Keratinocyte (primary cell): ENCODE data around the gene CDH13. TPM values are rescaled to one million over a fixed set of nuclear protein-coding genes. Genes with fewer than 3 reads are reported as not detected.

Experiments
- DNase-seq: peaks from one replicate; pipeline ENCODE4 v3.0.0-alpha.2; 2011; ENCODE audit warnings: low read depth, missing footprints, low spot score
- FAIRE-seq: peaks from 2 replicates; lab custom pipeline; 2011; peaks lifted over from hg19 to GRCh38; lab: Jason Lieb, UNC
- H2AFZ ChIP-seq: 2 replicates; pipeline ENCODE4 v1.6.0; 2012; ENCODE audit warnings: low read length, control low read depth, inconsistent platforms; ENCODE audit not compliant: control insufficient read depth
- H3K27ac ChIP-seq: 2 replicates; pipeline ENCODE4 v1.5.1; 2011; ENCODE audit warnings: low read length; ENCODE audit not compliant: control insufficient read depth, insufficient read depth
- H3K27me3 ChIP-seq: 3 replicates; pipeline ENCODE4 v1.6.0; 2011; ENCODE audit warnings: low read length; ENCODE audit not compliant: control insufficient read depth, insufficient read depth; ENCODE audit errors: extremely low read depth
- H3K36me3 ChIP-seq, 2 experiments: 2 replicates in 1 of 2; 3 replicates in 1 of 2; pipeline ENCODE4 v1.5.1; 2011; ENCODE audit warnings: low read length in 2 of 2, mild to moderate bottlenecking in 1 of 2; ENCODE audit not compliant: control insufficient read depth in 2 of 2, insufficient read depth in 2 of 2; ENCODE audit errors: extremely low read depth in 1 of 2
- H3K4me1 ChIP-seq: 3 replicates; pipeline ENCODE4 v1.5.1; 2011; ENCODE audit warnings: low read length; ENCODE audit not compliant: control insufficient read depth, insufficient read depth; ENCODE audit errors: extremely low read depth
- H3K4me2 ChIP-seq: 3 replicates; pipeline ENCODE4 v1.6.0; 2011; ENCODE audit warnings: low read depth, low read length; ENCODE audit not compliant: control insufficient read depth, insufficient read depth; ENCODE audit errors: extremely low read depth
- H3K4me3 ChIP-seq, 3 experiments: fragments of 200-600 bp in 1 of 3; sonication (generic) in 1 of 3; 2 replicates in 2 of 3; 3 replicates in 1 of 3; pipeline ENCODE4 v1.5.1; 2011 to 2016; ENCODE audit warnings: low read length in 3 of 3, mild to moderate bottlenecking in 3 of 3, control low read depth in 2 of 3, inconsistent platforms in 1 of 3, low read depth in 1 of 3, mixed read lengths in 1 of 3, mixed run types in 1 of 3, moderate library complexity in 1 of 3; ENCODE audit not compliant: control insufficient read depth in 2 of 3, insufficient read depth in 2 of 3; ENCODE audit errors: extremely low read depth in 1 of 3
- H3K79me2 ChIP-seq: 2 replicates; pipeline ENCODE4 v1.6.0; 2012; ENCODE audit warnings: low read length; ENCODE audit not compliant: control insufficient read depth, insufficient read depth
- H3K9ac ChIP-seq: 3 replicates; pipeline ENCODE4 v1.6.0; 2011; ENCODE audit warnings: low read length; ENCODE audit not compliant: control insufficient read depth, insufficient read depth; ENCODE audit errors: extremely low read depth
- H3K9me1 ChIP-seq: 3 replicates; pipeline ENCODE4 v1.6.0; 2011; ENCODE audit warnings: low read length; ENCODE audit not compliant: control insufficient read depth, insufficient read depth; ENCODE audit errors: extremely low read depth
- H3K9me3 ChIP-seq: 2 replicates; pipeline ENCODE4 v1.5.1; 2012; ENCODE audit warnings: low read depth, low read length; ENCODE audit not compliant: control insufficient read depth
- H4K20me1 ChIP-seq: 3 replicates; pipeline ENCODE4 v1.6.0; 2011; ENCODE audit warnings: low read length; ENCODE audit not compliant: control insufficient read depth, insufficient read depth; ENCODE audit errors: extremely low read depth
- EZH2 ChIP-seq: IDR thresholded peaks from one replicate; pipeline ENCODE4 v1.6.1; 2012; ENCODE audit warnings: inconsistent platforms, mild to moderate bottlenecking, low read length, moderate library complexity
- dilution Hi-C: fragments of 300-500 bp; cut with MboI; formaldehyde crosslinking; loops from one replicate; pipeline ENCODE4 v1.7.0; 2020; ENCODE audit warnings: low sequenced_read_pairs; ENCODE audit not compliant: extremely low pct_ligation_motif_present
- polyA plus RNA-seq, 5 experiments: library from polyadenylated mRNA; depleted of rRNA in 3 of 5; stranded (reverse) in 3 of 5; stranded (forward) in 1 of 5; unstranded in 1 of 5; fragments of >200 nt; gene quantifications; 1 replicate in 1 of 5; 2 replicates in 3 of 5; 3 replicates in 1 of 5; pipeline versions ENCODE4 v1.2.1 to v1.2.3, GENCODE V29; 2011 to 2012; ENCODE audit warnings: missing spikeins in 2 of 5, low read depth in 1 of 5, low replicate concordance in 1 of 5
- TF ChIP-seq, protein P1 (sequence below), 3 experiments: IDR thresholded peaks in 1 of 3; conservative IDR thresholded peaks in 1 of 3; optimal IDR thresholded peaks in 1 of 3; 2 replicates in 2 of 3; 3 replicates in 1 of 3; pipeline versions ENCODE3 to v1.5.1; 2011; ENCODE audit warnings: low read length in 3 of 3, mild to moderate bottlenecking in 3 of 3, moderate library complexity in 2 of 3, control low read depth in 1 of 3, inconsistent platforms in 1 of 3; ENCODE audit not compliant: insufficient read depth in 2 of 3; ENCODE audit errors: extremely low read depth in 1 of 3

The CDH13 gene
- polyA plus RNA-seq, 1 donor (not counting 4 experiments of a cell fraction or from before 2014, with no cell fraction given) = 111 TPM

DNA sequence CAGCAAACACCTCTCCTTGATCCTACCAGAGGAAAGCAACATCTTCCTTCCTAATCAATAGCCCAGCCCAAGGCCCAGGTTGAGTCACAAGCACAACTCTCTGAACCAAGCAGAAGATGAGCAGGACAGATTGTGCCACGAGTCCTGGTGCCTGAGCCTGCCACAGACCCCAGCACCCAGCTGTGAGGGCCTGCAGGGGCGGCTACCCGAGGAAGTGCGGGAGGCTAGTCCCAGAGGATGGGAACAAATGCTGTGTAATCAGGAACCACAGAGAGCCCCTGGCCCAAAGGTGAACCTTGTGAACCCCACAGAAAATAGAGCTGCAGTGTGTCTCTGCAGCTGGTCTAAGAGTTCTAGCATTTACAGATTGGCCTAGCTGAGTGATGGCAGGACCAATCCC is 1054.2 kb downstream of the CDH13 start:
- Histone ChIP-seq H3K4me1 (no peaks in the 10 kb centered on the region), H3K9ac (no peak overlapping the region), H3K36me3 (peaks cover 0 to 4% of the 10 kb centered on the region in 2 experiments), H2AFZ (no peak overlapping the region), H3K9me1 (no peaks in the 10 kb centered on the region), H4K20me1 (no peaks in the 10 kb centered on the region), H3K4me2 (no peak overlapping the region), H3K79me2 (no peaks in the 10 kb centered on the region), H3K9me3 (no peaks in the 10 kb centered on the region), H3K27me3 (no peaks in the 10 kb centered on the region), H3K27ac (no peak overlapping the region), H3K4me3 (no peak overlapping the region)
- FAIRE-seq (no peak), DNase-seq (no peak)
- TF ChIP-seq EZH2 = no peak
- TF ChIP-seq, protein P1, sequence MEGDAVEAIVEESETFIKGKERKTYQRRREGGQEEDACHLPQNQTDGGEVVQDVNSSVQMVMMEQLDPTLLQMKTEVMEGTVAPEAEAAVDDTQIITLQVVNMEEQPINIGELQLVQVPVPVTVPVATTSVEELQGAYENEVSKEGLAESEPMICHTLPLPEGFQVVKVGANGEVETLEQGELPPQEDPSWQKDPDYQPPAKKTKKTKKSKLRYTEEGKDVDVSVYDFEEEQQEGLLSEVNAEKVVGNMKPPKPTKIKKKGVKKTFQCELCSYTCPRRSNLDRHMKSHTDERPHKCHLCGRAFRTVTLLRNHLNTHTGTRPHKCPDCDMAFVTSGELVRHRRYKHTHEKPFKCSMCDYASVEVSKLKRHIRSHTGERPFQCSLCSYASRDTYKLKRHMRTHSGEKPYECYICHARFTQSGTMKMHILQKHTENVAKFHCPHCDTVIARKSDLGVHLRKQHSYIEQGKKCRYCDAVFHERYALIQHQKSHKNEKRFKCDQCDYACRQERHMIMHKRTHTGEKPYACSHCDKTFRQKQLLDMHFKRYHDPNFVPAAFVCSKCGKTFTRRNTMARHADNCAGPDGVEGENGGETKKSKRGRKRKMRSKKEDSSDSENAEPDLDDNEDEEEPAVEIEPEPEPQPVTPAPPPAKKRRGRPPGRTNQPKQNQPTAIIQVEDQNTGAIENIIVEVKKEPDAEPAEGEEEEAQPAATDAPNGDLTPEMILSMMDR (optimal IDR thresholded peaks at IDR 0.05 in 1 of 3, IDR thresholded peaks at IDR 0.05 in 1 of 3, conservative IDR thresholded peaks at IDR 0.05 in 1 of 3; ENCODE audit: extremely low read depth in 1 of 3, insufficient read depth in 2 of 3, low read length in 3 of 3) = no peak
- dilution Hi-C loops = no loop called here

DNA sequence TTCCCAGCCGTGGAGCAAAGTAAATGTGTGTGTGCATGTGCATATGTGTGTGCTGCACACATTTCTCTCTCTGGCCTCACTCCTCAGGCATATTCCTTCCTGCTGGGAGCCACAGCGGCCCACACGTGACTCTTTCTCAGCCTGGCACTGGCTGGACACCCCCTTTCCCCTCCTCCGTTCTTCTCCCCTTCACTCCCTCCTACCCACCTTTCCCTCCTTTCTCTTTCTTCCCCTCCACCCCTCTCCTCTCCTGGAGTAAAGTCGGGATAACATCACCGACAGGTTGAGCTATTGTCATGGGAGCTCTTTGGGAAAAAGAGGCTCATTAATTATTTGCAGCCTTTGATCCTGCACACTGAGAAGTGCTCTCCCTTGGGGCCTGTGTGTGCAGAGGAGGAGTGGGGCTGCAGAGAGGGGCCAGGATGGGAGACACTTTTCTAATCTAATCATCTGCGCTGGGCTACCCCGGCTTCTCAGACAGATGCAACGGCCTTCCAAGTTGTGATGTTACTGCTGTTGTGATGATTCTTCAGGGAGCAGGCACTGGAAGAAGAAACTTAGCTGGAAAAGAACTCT is 1054.7 kb downstream of the CDH13 start:
- H2AFZ ChIP-seq = no peak overlapping the region
- H3K27me3 ChIP-seq = no peaks in the 10 kb centered on the region
- H3K79me2 ChIP-seq = no peaks in the 10 kb centered on the region
- H3K9me1 ChIP-seq = no peaks in the 10 kb centered on the region
- H3K27ac ChIP-seq = no peak overlapping the region
- no peak for TF ChIP-seq EZH2
- TF ChIP-seq, protein P1 (optimal IDR thresholded peaks at IDR 0.05 in 1 of 3, IDR thresholded peaks at IDR 0.05 in 1 of 3, conservative IDR thresholded peaks at IDR 0.05 in 1 of 3; ENCODE audit: extremely low read depth in 1 of 3, insufficient read depth in 2 of 3, low read length in 3 of 3) = no peak
- no peaks in the 10 kb centered on the region for H3K9me3 ChIP-seq
- no peaks in the 10 kb centered on the region for H3K4me1 ChIP-seq
- no peak overlapping the region for H3K4me3 ChIP-seq
- no peak for DNase-seq
- no peak overlapping the region for H3K4me2 ChIP-seq
- peaks cover 0 to 4% of the 10 kb centered on the region in 2 experiments for H3K36me3 ChIP-seq
- dilution Hi-C loops = no loop called here
- no peaks in the 10 kb centered on the region for H4K20me1 ChIP-seq
- no peak for FAIRE-seq
- no peak overlapping the region for H3K9ac ChIP-seq
